Neuron (in vitro differentiated cells): ENCODE results near the gene BBX.

Source experiments
- H2AFZ ChIP-seq: one replicate; pipeline ENCODE4 v1.6.1; 2013; ENCODE audit warnings: low read depth, mild to moderate bottlenecking, inconsistent platforms, low read length, moderate library complexity
- H3K27me3 ChIP-seq: one replicate; pipeline ENCODE4 v1.6.1; 2013; ENCODE audit warnings: low read length; ENCODE audit not compliant: insufficient read depth
- H3K36me3 ChIP-seq: one replicate; pipeline ENCODE4 v1.6.1; 2013; ENCODE audit warnings: low read length; ENCODE audit not compliant: insufficient read depth
- H3K4me1 ChIP-seq: one replicate; pipeline ENCODE4 v1.6.1; 2013; ENCODE audit warnings: low read length; ENCODE audit not compliant: insufficient read depth
- H3K4me3 ChIP-seq: 2 replicates; pipeline ENCODE4 v1.5.1; 2013; ENCODE audit warnings: mild to moderate bottlenecking, low read length, moderate library complexity
- H3K9me3 ChIP-seq: one replicate; pipeline ENCODE4 v1.6.1; 2013; ENCODE audit warnings: low read length

The BBX gene

DNA sequence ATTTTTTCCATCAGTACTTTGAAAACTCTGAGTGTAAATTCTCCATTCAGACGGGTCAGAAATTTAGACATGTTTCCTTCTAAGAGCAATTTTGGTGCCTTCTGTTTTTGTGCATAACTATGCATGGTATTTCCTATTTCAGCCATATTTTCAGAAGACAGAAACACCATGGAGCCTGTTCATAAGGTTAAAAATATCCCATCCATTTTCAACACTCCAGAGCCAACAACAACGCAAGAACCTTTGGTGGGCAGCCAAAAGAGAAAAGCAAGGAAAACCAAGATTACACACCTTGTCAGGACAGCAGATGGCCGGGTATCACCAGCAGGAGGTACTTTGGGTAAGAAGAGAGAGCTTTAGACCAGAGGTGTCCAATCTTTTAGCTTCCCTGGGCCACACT, 275.6 kb downstream of the BBX start:
- Histone ChIP-seq H3K9me3 (no peaks in the 10 kb centered on the region), H3K36me3 (peaks cover 35% of the 10 kb centered on the region), H2AFZ (no peak overlapping the region)

DNA sequence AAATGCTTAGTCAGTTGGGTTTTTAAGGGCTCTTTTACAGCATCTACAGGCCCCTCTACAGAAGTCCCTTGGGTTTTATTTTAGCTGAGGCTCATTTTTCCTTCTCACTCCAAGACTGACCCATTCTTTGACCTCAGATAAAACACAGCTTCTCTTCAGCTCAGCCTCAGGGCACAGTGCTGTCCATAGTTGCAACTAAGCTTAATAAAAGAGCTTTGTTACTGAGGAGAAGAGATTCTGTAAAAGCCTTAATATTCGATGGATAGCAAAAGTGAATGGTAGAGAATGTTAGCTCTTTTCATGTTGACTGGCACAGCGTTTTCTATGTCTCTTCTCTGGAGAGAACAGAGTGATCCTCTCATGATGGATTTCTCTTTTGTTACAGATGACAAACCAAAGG, 277.9 kb downstream of the BBX start:
- Histone ChIP-seq H3K27me3 (no peaks in the 10 kb centered on the region), H3K4me3 (no peak overlapping the region), H3K36me3 (peaks cover 39% of the 10 kb centered on the region), H2AFZ (no peak overlapping the region), H3K4me1 (peaks cover 8% of the 10 kb centered on the region), H3K9me3 (no peaks in the 10 kb centered on the region)

More for the DNA sequence above, 275.6 kb downstream of the BBX start:
- H3K4me3 ChIP-seq = no peak overlapping the region
- no peaks in the 10 kb centered on the region for H3K27me3 ChIP-seq
- peaks cover 8% of the 10 kb centered on the region for H3K4me1 ChIP-seq

DNA sequence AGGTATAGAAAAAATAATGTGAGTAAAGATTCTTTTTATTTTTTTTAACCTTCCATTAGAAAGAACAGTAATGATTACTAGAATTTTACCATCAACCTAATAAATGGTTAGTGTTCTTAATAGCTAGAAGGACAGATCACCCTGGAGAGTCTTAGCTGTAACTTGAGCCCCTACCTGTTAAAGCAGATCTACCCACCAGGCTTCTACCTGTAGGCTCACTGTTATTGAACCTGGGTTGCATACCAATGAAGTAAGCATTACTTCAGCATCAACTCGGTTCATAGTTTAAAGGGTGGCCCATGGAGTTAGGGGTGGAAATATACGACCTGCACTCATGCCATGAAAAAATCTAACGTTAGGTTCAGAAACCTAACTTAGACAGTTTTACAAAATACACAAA, 280.4 kb downstream of the BBX start:
- no peaks in the 10 kb centered on the region for H3K9me3 ChIP-seq
- H3K4me3 ChIP-seq = no peak overlapping the region
- peaks cover 8% of the 10 kb centered on the region for H3K4me1 ChIP-seq
- no peaks in the 10 kb centered on the region for H3K27me3 ChIP-seq
- H3K36me3 ChIP-seq = peaks cover 51% of the 10 kb centered on the region
- no peak overlapping the region for H2AFZ ChIP-seq

DNA sequence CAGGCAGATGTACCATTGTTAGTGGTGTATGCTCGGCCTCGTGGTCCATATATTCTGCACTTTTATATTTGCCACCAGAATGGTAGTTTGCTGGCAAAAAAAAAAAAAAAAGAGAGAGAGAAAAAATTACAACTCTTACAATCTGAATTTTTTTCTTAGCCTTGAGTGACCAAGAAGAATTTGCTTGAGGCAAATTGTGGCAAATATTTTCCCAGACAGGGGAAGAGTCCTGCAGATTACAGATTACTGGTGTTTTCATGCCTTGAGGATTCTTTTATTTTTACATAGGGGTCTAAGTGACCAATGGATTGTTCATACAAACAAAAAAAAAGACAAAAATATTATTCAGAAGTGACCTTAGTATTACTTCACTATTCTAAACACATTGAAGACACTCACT, 283.3 kb downstream of the BBX start:
- peaks cover 48% of the 10 kb centered on the region for H3K36me3 ChIP-seq

DNA sequence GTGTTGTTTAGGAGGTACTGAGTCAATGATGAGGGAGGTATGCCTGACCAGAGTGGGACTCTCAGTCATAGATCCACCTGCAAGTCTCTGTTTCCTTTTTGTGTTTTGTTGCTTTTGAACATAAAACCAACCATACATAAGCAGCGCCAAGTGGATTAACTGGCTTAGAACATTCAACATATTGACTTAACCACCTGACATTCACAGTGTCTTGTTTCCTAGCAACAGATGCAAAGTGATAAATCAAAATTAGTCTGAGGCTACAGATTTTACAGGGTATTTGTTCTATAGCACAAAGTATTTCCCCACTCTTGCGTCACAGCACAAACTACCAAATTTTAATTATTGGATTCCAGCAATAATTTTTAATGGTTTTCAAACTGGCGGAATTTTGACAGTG, 283.8 kb downstream of the BBX start:
- Histone ChIP-seq H3K27me3 (no peaks in the 10 kb centered on the region), H2AFZ (no peak overlapping the region), H3K9me3 (peaks cover 2% of the 10 kb centered on the region), H3K4me1 (no peaks in the 10 kb centered on the region), H3K4me3 (no peak overlapping the region), H3K36me3 (peaks cover 42% of the 10 kb centered on the region)

More for the DNA sequence above, 283.3 kb downstream of the BBX start:
- Histone ChIP-seq H3K4me1 (peaks cover 1% of the 10 kb centered on the region), H3K9me3 (no peaks in the 10 kb centered on the region), H2AFZ (no peak overlapping the region), H3K27me3 (no peaks in the 10 kb centered on the region), H3K4me3 (no peak overlapping the region)

DNA sequence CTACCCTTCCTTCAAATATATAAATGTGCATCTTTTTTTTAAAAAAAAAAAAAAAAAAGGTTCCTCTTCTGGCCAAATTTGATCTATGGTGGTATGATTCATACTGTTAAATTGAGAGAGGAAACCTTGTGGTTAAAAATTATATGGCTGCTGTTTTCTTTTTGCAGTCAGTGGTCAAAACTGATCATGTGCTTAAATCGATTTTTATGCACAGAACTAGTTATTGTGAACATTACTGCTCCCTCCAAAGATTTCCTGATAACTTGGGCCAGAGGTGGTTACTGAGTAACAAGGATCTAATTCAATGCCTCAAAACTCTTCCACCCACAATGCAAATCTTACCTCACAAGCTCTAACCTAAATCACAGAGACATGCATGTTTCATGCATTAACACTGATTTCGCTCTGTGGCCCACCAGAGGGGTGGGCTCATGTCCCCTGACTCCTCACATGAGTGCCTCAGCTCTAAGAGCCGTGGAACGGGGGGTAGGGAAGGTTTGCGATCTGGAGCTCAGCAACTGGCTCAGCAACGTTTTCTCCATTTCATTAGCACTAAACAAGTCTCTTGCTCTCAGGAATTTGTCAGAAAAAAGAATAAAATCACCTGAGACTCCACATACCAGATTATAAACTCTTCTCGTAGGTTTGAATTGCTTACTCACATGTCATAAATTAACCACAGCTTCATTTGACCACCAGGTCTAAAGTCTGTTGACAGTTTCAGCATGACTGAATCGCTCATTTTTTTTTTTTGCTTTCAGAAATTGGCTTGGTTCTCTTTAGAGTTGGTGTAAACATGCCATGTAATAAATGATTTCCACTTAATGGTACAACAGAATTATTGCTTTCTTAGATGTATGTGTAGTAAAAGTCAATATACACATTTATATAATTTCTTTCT, 287.7 kb downstream of the BBX start:
- peaks cover 24% of the 10 kb centered on the region for H3K36me3 ChIP-seq
- H3K4me1 ChIP-seq = no peaks in the 10 kb centered on the region
- H3K4me3 ChIP-seq = no peak overlapping the region
- H2AFZ ChIP-seq = no peak overlapping the region
- no peaks in the 10 kb centered on the region for H3K27me3 ChIP-seq
- peaks cover 2% of the 10 kb centered on the region for H3K9me3 ChIP-seq

DNA sequence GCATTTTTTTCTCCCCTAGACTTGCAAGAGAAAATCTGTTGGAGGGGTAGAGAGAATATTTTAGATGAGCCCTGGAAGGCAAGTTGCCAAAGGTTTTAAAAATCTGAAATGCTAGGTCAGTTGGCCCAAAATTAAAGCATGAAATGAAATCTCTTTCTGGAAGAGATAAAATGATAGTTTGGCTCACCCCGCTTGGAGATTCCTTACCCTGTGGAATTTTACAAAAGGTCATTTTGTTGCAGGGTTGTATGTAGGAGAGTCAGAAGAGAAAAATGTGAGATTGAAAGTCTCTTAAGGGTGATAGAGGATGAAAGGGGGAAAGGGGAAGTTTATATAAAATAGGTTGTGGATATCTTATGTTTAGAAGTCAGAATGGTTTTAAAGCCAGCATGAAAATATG, 290.3 kb downstream of the BBX start:
- H3K4me3 ChIP-seq = no peak overlapping the region
- no peaks in the 10 kb centered on the region for H3K4me1 ChIP-seq

DNA sequence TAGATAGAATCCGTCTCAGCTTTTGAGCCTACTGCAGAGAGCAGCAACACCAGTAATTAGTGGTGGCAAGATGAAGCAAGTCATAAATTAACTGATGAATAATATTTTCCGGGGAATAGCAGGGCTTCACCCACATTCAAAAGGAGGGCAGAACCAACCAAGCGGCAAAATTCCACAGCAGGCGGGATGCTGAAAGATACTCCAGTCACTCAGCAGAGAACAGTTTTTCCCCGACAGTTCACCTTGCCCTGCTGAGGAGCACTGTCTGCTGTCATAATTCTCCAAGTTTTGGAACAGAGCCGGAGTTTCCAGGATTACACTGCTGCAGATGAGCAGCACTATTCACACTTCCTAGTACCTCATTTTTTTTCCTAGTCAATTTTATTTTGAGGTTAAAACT, 293.3 kb downstream of the BBX start:
- peaks cover 2% of the 10 kb centered on the region for H3K9me3 ChIP-seq
- H3K4me1 ChIP-seq = no peaks in the 10 kb centered on the region
- no peak overlapping the region for H2AFZ ChIP-seq
- no peak overlapping the region for H3K4me3 ChIP-seq
- no peaks in the 10 kb centered on the region for H3K36me3 ChIP-seq
- H3K27me3 ChIP-seq = no peaks in the 10 kb centered on the region

More for the DNA sequence above, 290.3 kb downstream of the BBX start:
- peaks cover 7% of the 10 kb centered on the region for H3K36me3 ChIP-seq
- H3K27me3 ChIP-seq = no peaks in the 10 kb centered on the region
- no peak overlapping the region for H2AFZ ChIP-seq
- peaks cover 2% of the 10 kb centered on the region for H3K9me3 ChIP-seq

DNA sequence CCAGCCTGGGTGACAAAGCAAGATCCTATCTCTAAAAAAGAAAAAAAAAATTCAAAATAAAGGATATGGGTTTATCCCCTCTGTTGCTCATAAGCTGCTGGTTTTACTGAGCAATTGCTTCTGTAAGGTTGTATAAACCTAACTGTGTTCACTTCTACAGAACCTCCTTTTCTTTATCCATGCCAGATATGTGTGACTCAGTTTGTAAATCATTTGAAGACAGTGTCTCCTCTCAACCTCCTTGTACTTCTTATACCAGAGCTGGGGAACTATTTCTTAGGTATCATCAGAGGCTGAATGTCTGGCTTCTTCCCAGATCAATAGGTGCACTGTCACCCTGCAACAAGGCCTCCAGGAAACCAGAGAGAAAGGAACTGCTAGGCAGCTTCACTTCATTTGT, 294.3 kb downstream of the BBX start:
- Histone ChIP-seq H3K4me1 (no peaks in the 10 kb centered on the region), H3K9me3 (no peaks in the 10 kb centered on the region), H2AFZ (no peak overlapping the region), H3K4me3 (no peak overlapping the region), H3K27me3 (no peaks in the 10 kb centered on the region), H3K36me3 (no peaks in the 10 kb centered on the region)

DNA sequence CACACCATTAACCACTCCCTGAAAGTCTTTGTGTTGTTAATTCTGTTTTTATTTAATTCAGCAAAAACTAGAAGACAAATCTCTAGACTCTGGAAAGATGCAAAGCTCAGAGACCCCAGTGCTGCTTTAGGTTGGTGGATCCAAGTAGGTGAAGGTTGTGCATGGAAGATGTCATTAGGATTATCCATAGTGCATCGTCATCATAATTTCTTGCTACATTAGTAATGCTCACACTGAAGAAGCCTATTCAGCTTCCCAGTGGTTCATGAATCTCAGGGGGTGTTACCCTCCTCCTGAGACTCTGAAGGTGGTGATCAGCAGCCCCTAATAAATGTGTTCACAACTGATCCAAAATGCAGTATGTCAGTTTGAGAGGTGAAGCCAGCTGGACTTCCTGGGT, 295.3 kb downstream of the BBX start:
- H3K27me3 ChIP-seq = no peaks in the 10 kb centered on the region
- no peak overlapping the region for H2AFZ ChIP-seq
- H3K4me1 ChIP-seq = no peaks in the 10 kb centered on the region
- no peaks in the 10 kb centered on the region for H3K9me3 ChIP-seq
- no peaks in the 10 kb centered on the region for H3K36me3 ChIP-seq
- H3K4me3 ChIP-seq = no peak overlapping the region

DNA sequence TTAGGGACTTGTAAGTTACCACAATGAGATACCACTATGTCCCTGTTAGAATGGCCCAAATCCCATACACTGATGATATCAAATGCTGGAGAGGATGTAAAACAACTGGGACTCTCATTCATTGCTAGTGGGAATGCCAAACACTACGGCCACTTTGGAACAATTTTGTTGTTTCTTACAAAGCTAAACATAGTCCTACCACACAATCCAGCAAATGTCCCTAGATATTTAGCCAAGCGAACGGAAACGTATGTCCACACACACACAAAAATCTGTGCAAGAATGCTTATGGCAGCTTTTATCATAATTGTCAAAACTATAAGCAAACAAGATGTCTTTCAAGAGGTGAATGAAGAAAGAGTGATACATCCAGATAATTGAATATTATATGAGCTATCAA, 296.9 kb downstream of the BBX start:
- Histone ChIP-seq H3K27me3 (no peaks in the 10 kb centered on the region), H3K4me1 (no peaks in the 10 kb centered on the region), H2AFZ (no peak overlapping the region), H3K4me3 (no peak overlapping the region), H3K36me3 (no peaks in the 10 kb centered on the region), H3K9me3 (no peaks in the 10 kb centered on the region)

DNA sequence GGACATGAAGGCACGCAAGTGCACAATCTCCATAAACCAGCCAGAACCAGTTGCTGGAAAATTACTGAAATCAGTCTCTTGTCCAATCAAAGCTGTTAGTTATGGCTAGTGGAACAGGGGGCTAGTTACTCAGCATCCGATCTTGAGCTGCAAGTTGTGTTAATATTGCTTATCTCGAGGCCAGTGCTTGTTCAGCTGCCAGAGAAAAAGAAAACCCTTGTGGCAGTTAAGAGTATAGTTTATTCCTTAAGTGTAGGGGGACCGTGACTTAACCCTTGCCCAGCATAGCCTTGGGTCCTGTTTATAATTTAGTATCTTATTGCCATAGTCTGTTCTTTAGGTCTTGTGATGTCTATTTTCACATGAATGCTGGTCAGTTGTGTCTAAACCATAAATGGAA, 299.5 kb downstream of the BBX start:
- Histone ChIP-seq H3K9me3 (no peaks in the 10 kb centered on the region), H3K27me3 (no peaks in the 10 kb centered on the region), H3K4me3 (no peak overlapping the region), H3K4me1 (no peaks in the 10 kb centered on the region), H3K36me3 (no peaks in the 10 kb centered on the region), H2AFZ (no peak overlapping the region)

DNA sequence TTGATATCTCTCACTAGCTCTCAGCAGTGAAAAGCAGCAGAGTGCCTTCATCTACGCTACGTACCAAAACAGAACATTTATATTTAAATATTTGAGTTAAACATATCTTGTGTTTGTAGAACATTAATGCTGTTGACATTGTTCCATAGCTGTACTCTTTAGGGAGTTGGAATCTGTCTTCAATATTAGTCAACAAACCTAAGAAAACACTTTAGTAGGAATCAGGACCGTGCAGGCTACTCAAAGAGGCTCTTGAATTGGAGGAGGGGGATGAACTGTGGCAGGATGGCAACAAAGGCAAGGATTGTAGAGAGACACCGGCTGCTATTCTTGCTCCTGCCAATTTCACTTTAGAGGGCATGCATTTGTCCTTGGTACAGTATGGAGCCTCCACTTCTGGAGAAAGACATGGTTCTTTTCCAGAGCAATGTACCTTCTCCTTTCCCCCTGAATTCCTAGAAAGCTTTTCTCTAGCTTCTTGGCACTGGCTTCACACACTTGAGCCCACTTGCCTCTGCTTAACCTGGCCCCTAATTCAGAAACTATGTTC, 302.1 kb downstream of the BBX start:
- Histone ChIP-seq H3K4me1 (no peaks in the 10 kb centered on the region), H3K9me3 (no peaks in the 10 kb centered on the region), H3K4me3 (no peak overlapping the region), H3K27me3 (no peaks in the 10 kb centered on the region), H3K36me3 (no peaks in the 10 kb centered on the region), H2AFZ (no peak overlapping the region)
